PFSK-1 (cell line): ENCODE measurements around the gene CERS2.

Source experiments
- FOXP2 ChIP-seq: optimal IDR thresholded peaks from 2 replicates; pipeline ENCODE3; 2011; ENCODE audit warnings: borderline replicate concordance, control low read depth, inconsistent platforms; ENCODE audit not compliant: insufficient read depth; ENCODE audit errors: extremely low read length, extremely low read depth
- POLR2AphosphoS5 ChIP-seq: IDR thresholded peaks from 2 replicates; pipeline ENCODE4 v1.6.1; 2012; ENCODE audit warnings: low read depth, mild to moderate bottlenecking, control low read depth, low read length, moderate library complexity
- SIN3A ChIP-seq: IDR thresholded peaks from 2 replicates; pipeline ENCODE4 v1.6.1; 2012; ENCODE audit warnings: mild to moderate bottlenecking, low read length, moderate library complexity, borderline replicate concordance; ENCODE audit not compliant: insufficient read depth
- TAF1 ChIP-seq: IDR thresholded peaks from 2 replicates; pipeline ENCODE4 v1.6.1; 2012; ENCODE audit warnings: low read length, control low read depth, borderline replicate concordance; ENCODE audit not compliant: insufficient read depth
- TF ChIP-seq, protein P1 (sequence below), 2 experiments: IDR thresholded peaks; 2 replicates each; pipeline versions ENCODE4 v1.6.1 to v1.8.0; 2011 to 2012; ENCODE audit warnings: low read depth in 2 of 2, low read length in 2 of 2, control low read depth in 1 of 2, inconsistent platforms in 1 of 2, mild to moderate bottlenecking in 1 of 2, moderate library complexity in 1 of 2; ENCODE audit not compliant: insufficient read depth in 1 of 2

The CERS2 gene

GRCh38 chr1:151009674-151010345, 35.2 kb upstream of the CERS2 start:
- TF ChIP-seq TAF1, result no peak
- TF ChIP-seq FOXP2, result no peak
- TF ChIP-seq SIN3A, result no peak
- TF ChIP-seq POLR2AphosphoS5, result no peak
- TF ChIP-seq, protein P1, sequence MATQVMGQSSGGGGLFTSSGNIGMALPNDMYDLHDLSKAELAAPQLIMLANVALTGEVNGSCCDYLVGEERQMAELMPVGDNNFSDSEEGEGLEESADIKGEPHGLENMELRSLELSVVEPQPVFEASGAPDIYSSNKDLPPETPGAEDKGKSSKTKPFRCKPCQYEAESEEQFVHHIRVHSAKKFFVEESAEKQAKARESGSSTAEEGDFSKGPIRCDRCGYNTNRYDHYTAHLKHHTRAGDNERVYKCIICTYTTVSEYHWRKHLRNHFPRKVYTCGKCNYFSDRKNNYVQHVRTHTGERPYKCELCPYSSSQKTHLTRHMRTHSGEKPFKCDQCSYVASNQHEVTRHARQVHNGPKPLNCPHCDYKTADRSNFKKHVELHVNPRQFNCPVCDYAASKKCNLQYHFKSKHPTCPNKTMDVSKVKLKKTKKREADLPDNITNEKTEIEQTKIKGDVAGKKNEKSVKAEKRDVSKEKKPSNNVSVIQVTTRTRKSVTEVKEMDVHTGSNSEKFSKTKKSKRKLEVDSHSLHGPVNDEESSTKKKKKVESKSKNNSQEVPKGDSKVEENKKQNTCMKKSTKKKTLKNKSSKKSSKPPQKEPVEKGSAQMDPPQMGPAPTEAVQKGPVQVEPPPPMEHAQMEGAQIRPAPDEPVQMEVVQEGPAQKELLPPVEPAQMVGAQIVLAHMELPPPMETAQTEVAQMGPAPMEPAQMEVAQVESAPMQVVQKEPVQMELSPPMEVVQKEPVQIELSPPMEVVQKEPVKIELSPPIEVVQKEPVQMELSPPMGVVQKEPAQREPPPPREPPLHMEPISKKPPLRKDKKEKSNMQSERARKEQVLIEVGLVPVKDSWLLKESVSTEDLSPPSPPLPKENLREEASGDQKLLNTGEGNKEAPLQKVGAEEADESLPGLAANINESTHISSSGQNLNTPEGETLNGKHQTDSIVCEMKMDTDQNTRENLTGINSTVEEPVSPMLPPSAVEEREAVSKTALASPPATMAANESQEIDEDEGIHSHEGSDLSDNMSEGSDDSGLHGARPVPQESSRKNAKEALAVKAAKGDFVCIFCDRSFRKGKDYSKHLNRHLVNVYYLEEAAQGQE (IDR thresholded peaks at IDR 0.05; ENCODE audit: insufficient read depth in 1 of 2, low read depth in 2 of 2, low read length in 2 of 2), result no peak

DNA sequence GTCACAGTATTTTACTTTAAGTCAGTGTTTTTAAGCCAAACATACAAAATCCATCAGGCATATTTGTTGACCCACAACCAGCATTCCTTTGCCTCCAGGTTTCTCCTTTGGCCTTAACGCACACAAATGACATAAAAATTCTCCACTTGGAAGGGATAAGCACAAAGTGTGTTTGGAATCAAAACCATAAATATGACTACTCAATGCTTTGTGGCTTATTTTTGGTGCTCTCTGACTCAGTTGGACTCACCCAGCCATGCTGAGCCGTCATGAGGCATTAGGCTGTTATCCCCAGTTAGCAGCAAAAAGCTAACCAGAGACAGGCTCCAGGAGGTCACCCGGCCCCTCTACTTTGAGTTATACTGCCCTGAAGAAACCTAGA, 34.6 kb upstream of the CERS2 start:
- TF ChIP-seq POLR2AphosphoS5 (no peak), SIN3A (no peak), TAF1 (no peak), FOXP2 (no peak)
- TF ChIP-seq, protein P1 (IDR thresholded peaks at IDR 0.05; ENCODE audit: insufficient read depth in 1 of 2, low read depth in 2 of 2, low read length in 2 of 2), result no peak

- TF ChIP-seq POLR2AphosphoS5, result peak; percentile 58
- no peak for TF ChIP-seq TAF1
- TF ChIP-seq FOXP2, result peak; percentile 93
- TF ChIP-seq SIN3A, result no peak
- TF ChIP-seq, protein P1 (IDR thresholded peaks at IDR 0.05; ENCODE audit: insufficient read depth in 1 of 2, low read depth in 2 of 2, low read length in 2 of 2), result no peak
Measured at GRCh38 chr1:151008244-151009205, 33.9 kb upstream of the CERS2 start, which contains the start of gene PRUNE1. TSS of gene PRUNE1 (plus strand) at chr1:151008449. CDS start at chr1:151008633, 184 bp downstream.

- no peak for TF ChIP-seq TAF1
- TF ChIP-seq POLR2AphosphoS5, result no peak
- no peak for TF ChIP-seq FOXP2
Measured at GRCh38 chr1:151007853-151008243, 33.2 kb upstream of the CERS2 start.

DNA sequence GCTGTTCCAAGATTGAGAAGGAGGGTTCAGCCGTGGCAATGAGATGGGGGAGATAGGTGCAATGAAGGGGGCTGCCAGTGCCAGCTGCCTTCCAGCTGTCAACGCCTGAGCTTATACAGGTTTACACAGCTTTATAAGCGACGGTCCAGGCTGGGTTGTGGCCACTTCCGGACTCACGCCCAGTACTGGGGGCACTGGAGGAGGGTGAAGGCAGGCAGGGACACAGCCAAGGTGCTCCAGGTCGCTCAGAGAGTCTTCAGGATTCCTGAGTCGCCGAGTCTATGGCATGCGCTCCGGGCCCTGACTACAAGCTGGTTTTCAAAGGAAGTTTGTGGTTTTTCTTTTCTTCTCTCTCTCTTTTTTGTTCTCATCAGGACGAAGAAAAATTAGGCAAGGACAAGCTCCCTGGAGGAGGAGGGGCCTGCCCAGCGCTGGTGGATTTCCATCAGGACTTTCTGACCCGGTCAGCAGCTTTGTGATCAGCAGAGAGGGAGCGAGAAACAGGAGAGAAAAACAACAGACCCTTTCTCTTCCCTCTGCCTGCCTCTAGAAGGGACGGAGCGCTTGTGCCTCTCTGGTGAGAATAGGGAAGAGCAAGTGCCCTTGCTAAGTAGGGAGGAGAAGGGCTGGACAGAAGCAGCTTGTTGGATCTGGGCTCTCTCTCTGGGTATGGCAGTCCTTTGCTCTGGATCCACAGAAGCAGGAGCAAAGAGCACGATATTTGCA, 31.9 kb upstream of the CERS2 start, which contains the start of gene MINDY1:
Gene MINDY1 (minus strand): TSS at position 576 of the 726 bp plus-strand sequence. CDS start 4,285 bp downstream, outside the sequence.
- TF ChIP-seq, protein P1 (IDR thresholded peaks at IDR 0.05; ENCODE audit: insufficient read depth in 1 of 2, low read depth in 2 of 2, low read length in 2 of 2), result peak; percentile 48 to 81; a peak in 2 of 4 replicates
- TF ChIP-seq POLR2AphosphoS5 (peak; percentile 56; the same call in 1 of the 2 replicates), TAF1 (no peak), SIN3A (no peak), FOXP2 (no peak)
